ENCODE data around the gene IYD. TPM values are rescaled to one million over a fixed set of nuclear protein-coding genes. Genes with fewer than 3 reads are reported as not detected.

IYD gene
- total RNA-seq, 1 experiment from 2014 or later = 32.6 TPM

GRCh38 chr6:150427843-150428242, 59.0 kb downstream of the IYD start:
- CTCF ChIA-PET = no interaction called here
- DNase-seq = no peak
- Mint-ChIP-seq H3K36me3 (ENCODE audit: insufficient read depth, unreplicated experiment) (no peaks in the 10 kb centered on the region), H3K4me3 (ENCODE audit: unreplicated experiment) (no peak overlapping the region), H3K27me3 (ENCODE audit: insufficient read depth, unreplicated experiment) (no peaks in the 10 kb centered on the region), H3K27ac (ENCODE audit: unreplicated experiment) (no peak overlapping the region), H3K4me1 (ENCODE audit: low read depth, unreplicated experiment) (peaks cover 10% of the 10 kb centered on the region), H3K9me3 (ENCODE audit: unreplicated experiment) (no peaks in the 10 kb centered on the region)
- no peak for TF ChIP-seq CTCF (IDR thresholded peaks at IDR 0.05; ENCODE audit: insufficient read depth in 1 of 2, low read depth in 1 of 2, low read length in 1 of 2, severe bottlenecking in 1 of 2, unreplicated experiment in 1 of 2)
- peaks cover 10% of the 10 kb centered on the region for H3K4me1 ChIP-seq
- intact Hi-C loops (cut with micrococcal nuclease; ENCODE audit: unreplicated experiment) = no loop called here
- H3K4me3 ChIP-seq (ENCODE audit: low read depth, low read length) = no peak overlapping the region
- H3K36me3 ChIP-seq (ENCODE audit: control insufficient read depth, insufficient read depth, low read length) = no peaks in the 10 kb centered on the region
- POLR2A ChIA-PET = no interaction called here
- BruUV-seq (replicated peaks) = no TSS peak
- H3K27me3 ChIP-seq (replicated peaks; ENCODE audit: control insufficient read depth, insufficient read depth, low read length) = no peaks in the 10 kb centered on the region
- no peaks in the 10 kb centered on the region for H3K9me3 ChIP-seq

GRCh38 chr6:150430815-150431214, 62.0 kb downstream of the IYD start:
- no peak for DNase-seq
- Histone ChIP-seq H3K4me3 (ENCODE audit: low read depth, low read length) (no peak overlapping the region), H3K27me3 (replicated peaks; ENCODE audit: control insufficient read depth, insufficient read depth, low read length) (no peaks in the 10 kb centered on the region), H3K36me3 (ENCODE audit: control insufficient read depth, insufficient read depth, low read length) (no peaks in the 10 kb centered on the region), H3K9me3 (no peaks in the 10 kb centered on the region), H3K4me1 (peaks cover 10% of the 10 kb centered on the region)
- no peaks in the 10 kb centered on the region for H3K27me3 Mint-ChIP-seq (ENCODE audit: insufficient read depth, unreplicated experiment)
- no TSS peak for BruUV-seq (replicated peaks)
- TF ChIP-seq CTCF (IDR thresholded peaks at IDR 0.05; ENCODE audit: insufficient read depth in 1 of 2, low read depth in 1 of 2, low read length in 1 of 2, severe bottlenecking in 1 of 2, unreplicated experiment in 1 of 2) = no peak
- H3K4me1 Mint-ChIP-seq (ENCODE audit: low read depth, unreplicated experiment) = peaks cover 10% of the 10 kb centered on the region
- no peaks in the 10 kb centered on the region for H3K9me3 Mint-ChIP-seq (ENCODE audit: unreplicated experiment)
- no peak overlapping the region for H3K27ac Mint-ChIP-seq (ENCODE audit: unreplicated experiment)
- ChIA-PET CTCF (interaction anchor here (0.6 kb wide), 1 partner anchor 358 kb away, joined by 3 read pairs; no protein-coding TSS in a partner anchor), POLR2A (no interaction called here)
- intact Hi-C loops (cut with micrococcal nuclease; ENCODE audit: unreplicated experiment) = no loop called here
- H3K36me3 Mint-ChIP-seq (ENCODE audit: insufficient read depth, unreplicated experiment) = no peaks in the 10 kb centered on the region
- H3K4me3 Mint-ChIP-seq (ENCODE audit: unreplicated experiment) = no peak overlapping the region

GRCh38 chr6:150435360-150435759, 66.5 kb downstream of the IYD start:
- Mint-ChIP-seq H3K9me3 (ENCODE audit: unreplicated experiment) (no peaks in the 10 kb centered on the region), H3K27ac (ENCODE audit: unreplicated experiment) (no peak overlapping the region), H3K36me3 (ENCODE audit: insufficient read depth, unreplicated experiment) (no peaks in the 10 kb centered on the region), H3K4me1 (ENCODE audit: low read depth, unreplicated experiment) (no peaks in the 10 kb centered on the region), H3K4me3 (ENCODE audit: unreplicated experiment) (no peak overlapping the region), H3K27me3 (ENCODE audit: insufficient read depth, unreplicated experiment) (no peaks in the 10 kb centered on the region)
- Histone ChIP-seq H3K27me3 (replicated peaks; ENCODE audit: control insufficient read depth, insufficient read depth, low read length) (no peaks in the 10 kb centered on the region), H3K4me1 (no peaks in the 10 kb centered on the region), H3K9me3 (no peaks in the 10 kb centered on the region), H3K36me3 (ENCODE audit: control insufficient read depth, insufficient read depth, low read length) (no peaks in the 10 kb centered on the region), H3K4me3 (ENCODE audit: low read depth, low read length) (no peak overlapping the region)
- no peak for TF ChIP-seq CTCF (IDR thresholded peaks at IDR 0.05; ENCODE audit: insufficient read depth in 1 of 2, low read depth in 1 of 2, low read length in 1 of 2, severe bottlenecking in 1 of 2, unreplicated experiment in 1 of 2)
- ChIA-PET CTCF (no interaction called here), POLR2A (no interaction called here)
- no peak for DNase-seq
- BruUV-seq (replicated peaks) = no TSS peak
- intact Hi-C loops (cut with micrococcal nuclease; ENCODE audit: unreplicated experiment) = no loop called here
